ENCODE results near the gene IDH3A. TPM values are rescaled to one million over a fixed set of nuclear protein-coding genes. Genes with fewer than 3 reads are reported as not detected.

IDH3A gene
- total and polyA plus RNA-seq, 11 donors, result 158 to 471 (median 290) TPM

- DNase-seq, result no peak
- intact Hi-C loops (cut with DNase I), result loop anchor here in 1 of 10 donors (10.0 kb wide), 1 partner anchor 97 kb away; no protein-coding TSS in a partner anchor
Measured at GRCh38 chr15:78102211-78102610, 47.0 kb upstream of the IDH3A start.

GRCh38 chr15:78102741-78103140 lies 46.4 kb upstream of the IDH3A start:
- DNase-seq (peak in 1 of 5 donors; percentile 9), ATAC-seq (no peak)
- Histone ChIP-seq H3K36me3 (no peaks in the 10 kb centered on the region), H3K27ac (peak overlapping the region in 1 of 12 donors; percentile 79), H3K4me3 (no peak overlapping the region), H3K9me3 (no peaks in the 10 kb centered on the region), H3K4me1 (peaks cover 0 to 37% (median 0%) of the 10 kb centered on the region in 12 donors), H3K27me3 (no peaks in the 10 kb centered on the region)
- intact Hi-C loops (cut with DNase I), result loop anchor here in 1 of 10 donors (10.0 kb wide), 1 partner anchor 98 kb away; no protein-coding TSS in a partner anchor
- TF ChIP-seq POLR2A (IDR thresholded peaks at IDR 0.05), result no peak
- TF ChIP-seq CTCF (IDR thresholded peaks at IDR 0.05), result no peak
- WGBS, 4 donors, result 86 to 91% (median 88%) methylated on average over 6 of the region's 6 CpGs

More at GRCh38 chr15:78102211-78102610, 47.0 kb upstream of the IDH3A start:
- peaks cover 0 to 37% (median 0%) of the 10 kb centered on the region in 12 donors for H3K4me1 ChIP-seq
- H3K27ac ChIP-seq, result no peak overlapping the region
- no peaks in the 10 kb centered on the region for H3K9me3 ChIP-seq
- ATAC-seq, result no peak
- H3K27me3 ChIP-seq, result no peaks in the 10 kb centered on the region
- no peak for TF ChIP-seq CTCF (IDR thresholded peaks at IDR 0.05)
- no peak for TF ChIP-seq POLR2A (IDR thresholded peaks at IDR 0.05)
- H3K4me3 ChIP-seq, result no peak overlapping the region
- WGBS, 4 donors, result 85 to 90% (median 86%) methylated on average over 1 of the region's 1 CpG
- no peaks in the 10 kb centered on the region for H3K36me3 ChIP-seq

- DNase-seq (peak in 1 of 5 donors; percentile 39), ATAC-seq (peak in 1 of 4 donors; percentile 31)
- WGBS, 4 donors, result 72 to 84% (median 82%) methylated on average over 7 to 12 of the region's 12 CpGs
- H3K27ac ChIP-seq, result peak overlapping the region in 1 of 12 donors; percentile 79
- no peaks in the 10 kb centered on the region for H3K9me3 ChIP-seq
- H3K4me3 ChIP-seq, result no peak overlapping the region
- peaks cover 0 to 37% (median 0%) of the 10 kb centered on the region in 12 donors for H3K4me1 ChIP-seq
- no peaks in the 10 kb centered on the region for H3K27me3 ChIP-seq
- no peak for TF ChIP-seq POLR2A (IDR thresholded peaks at IDR 0.05)
- no peak for TF ChIP-seq CTCF (IDR thresholded peaks at IDR 0.05)
- no peaks in the 10 kb centered on the region for H3K36me3 ChIP-seq
- intact Hi-C loops (cut with DNase I), result loop anchor here in 1 of 10 donors (10.0 kb wide), 1 partner anchor 99 kb away; no protein-coding TSS in a partner anchor
Measured at GRCh38 chr15:78103406-78104118, 45.6 kb upstream of the IDH3A start.

GRCh38 chr15:78104119-78104479 lies 45.1 kb upstream of the IDH3A start:
- H3K27me3 ChIP-seq, result no peaks in the 10 kb centered on the region
- intact Hi-C loops (cut with DNase I), result loop anchor here in 1 of 10 donors (10.0 kb wide), 1 partner anchor 99 kb away; no protein-coding TSS in a partner anchor
- DNase-seq, result no peak
- H3K27ac ChIP-seq, result peak overlapping the region in 1 of 12 donors; percentile 79
- no peaks in the 10 kb centered on the region for H3K9me3 ChIP-seq
- H3K4me3 ChIP-seq, result no peak overlapping the region
- H3K4me1 ChIP-seq, result peaks cover 0 to 37% (median 0%) of the 10 kb centered on the region in 12 donors
- TF ChIP-seq POLR2A (IDR thresholded peaks at IDR 0.05) (no peak), CTCF (IDR thresholded peaks at IDR 0.05) (no peak)
- H3K36me3 ChIP-seq, result no peaks in the 10 kb centered on the region
- ATAC-seq, result no peak
- 87 to 96% (median 91%) methylated on average over 4 of the region's 4 CpGs for WGBS, 4 donors
